GM19467 (cell line): ENCODE results near the gene IFIT1B.

Source experiments
- ATAC-seq: cut with Tn5 transposase; IDR thresholded peaks from one replicate; pipeline ENCODE4 v1.9.1; 2021; ENCODE audit warnings: mild to moderate bottlenecking, moderate library complexity; ENCODE audit not compliant: unreplicated experiment

IFIT1B gene

DNA sequence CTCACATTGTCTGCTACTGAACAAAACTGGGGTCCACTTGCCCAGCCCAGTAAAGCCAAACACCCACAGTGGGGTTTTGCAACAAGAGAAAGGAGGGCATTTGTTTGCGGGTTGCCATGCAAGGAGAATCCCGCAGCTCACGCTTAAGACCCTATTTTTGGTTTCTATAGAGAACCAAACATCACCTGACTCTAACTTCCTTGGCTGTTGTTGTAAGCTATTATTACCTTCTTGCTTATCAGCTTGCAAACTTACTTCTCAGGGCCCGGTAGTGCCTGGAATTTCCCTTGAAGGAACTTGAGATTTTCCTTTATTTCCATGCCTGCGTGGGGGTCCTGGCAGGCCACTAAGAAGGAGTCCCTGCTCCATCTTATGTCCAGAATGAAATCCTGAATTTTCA lies 29.4 kb upstream of the IFIT1B start:
- ATAC-seq: no peak

DNA sequence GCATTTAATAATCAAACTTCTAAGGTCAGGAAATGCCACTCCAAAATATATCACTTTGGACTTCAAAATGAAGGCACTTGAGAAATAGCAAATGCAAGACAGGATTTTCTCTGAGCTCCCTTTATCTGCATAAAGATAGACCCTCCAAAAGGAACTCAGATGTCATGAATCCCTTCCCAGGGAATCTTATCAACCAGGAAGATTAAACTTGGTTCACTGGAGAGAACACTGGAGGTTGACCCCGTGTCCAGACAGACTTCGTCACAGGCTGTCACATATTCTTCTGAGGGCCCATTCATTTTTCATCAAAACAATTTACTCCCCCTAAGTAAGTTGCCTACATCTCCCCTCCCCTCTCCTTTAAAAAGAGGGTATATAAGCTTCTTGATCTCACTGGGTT lies 28.9 kb upstream of the IFIT1B start:
- ATAC-seq: no peak

DNA sequence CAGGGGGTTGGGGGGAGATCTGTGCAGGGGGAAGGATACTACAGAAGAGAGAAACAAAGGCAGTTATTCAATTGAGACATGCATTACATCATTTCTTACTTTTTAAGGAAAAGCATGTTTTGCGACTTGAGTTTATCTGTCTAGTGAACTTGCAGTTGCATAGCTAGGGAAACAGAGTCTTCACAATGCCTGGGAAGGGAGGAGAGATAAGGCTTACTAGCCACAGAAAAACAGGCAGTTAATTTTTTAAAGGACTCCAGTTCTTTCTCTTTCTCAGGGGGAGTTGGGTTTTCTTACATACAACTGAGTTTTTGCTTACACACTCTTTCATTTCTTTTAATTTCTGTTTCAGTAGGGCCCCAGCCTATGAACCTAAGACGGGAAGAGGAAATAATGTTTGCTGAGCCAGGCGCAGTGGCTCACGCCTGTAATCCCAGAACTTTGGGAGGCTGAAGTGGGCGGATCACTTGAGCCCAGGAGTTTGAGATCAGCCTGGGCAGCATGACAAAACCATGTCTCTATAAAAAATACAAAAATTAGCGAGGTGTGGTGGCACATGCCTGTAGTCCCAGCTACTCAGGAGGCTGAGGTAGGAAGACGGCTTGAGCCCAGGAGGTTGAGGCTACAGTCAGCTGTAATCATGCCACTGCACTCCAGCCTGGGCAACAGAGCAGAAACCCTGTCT lies 27.1 kb upstream of the IFIT1B start:
- peak; percentile 29 for ATAC-seq

DNA sequence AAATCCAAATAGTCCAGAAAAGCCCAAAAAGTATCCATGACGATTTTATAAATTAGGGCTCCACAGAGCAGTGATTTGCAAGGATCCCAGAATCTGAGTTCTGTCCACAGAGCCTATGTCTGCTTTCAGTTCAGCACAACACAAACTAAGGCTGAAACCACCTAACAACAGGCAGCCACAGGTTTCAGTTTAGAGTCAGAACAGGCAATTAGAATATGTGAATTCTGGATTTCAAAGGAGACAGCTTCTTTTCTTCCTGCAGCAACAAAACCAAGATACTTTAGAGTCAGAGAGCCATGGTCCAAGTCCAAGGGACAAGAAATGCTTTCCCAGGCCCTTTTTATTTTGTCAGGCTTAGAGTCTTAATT lies 26.5 kb upstream of the IFIT1B start:
- ATAC-seq: peak; percentile 79

DNA sequence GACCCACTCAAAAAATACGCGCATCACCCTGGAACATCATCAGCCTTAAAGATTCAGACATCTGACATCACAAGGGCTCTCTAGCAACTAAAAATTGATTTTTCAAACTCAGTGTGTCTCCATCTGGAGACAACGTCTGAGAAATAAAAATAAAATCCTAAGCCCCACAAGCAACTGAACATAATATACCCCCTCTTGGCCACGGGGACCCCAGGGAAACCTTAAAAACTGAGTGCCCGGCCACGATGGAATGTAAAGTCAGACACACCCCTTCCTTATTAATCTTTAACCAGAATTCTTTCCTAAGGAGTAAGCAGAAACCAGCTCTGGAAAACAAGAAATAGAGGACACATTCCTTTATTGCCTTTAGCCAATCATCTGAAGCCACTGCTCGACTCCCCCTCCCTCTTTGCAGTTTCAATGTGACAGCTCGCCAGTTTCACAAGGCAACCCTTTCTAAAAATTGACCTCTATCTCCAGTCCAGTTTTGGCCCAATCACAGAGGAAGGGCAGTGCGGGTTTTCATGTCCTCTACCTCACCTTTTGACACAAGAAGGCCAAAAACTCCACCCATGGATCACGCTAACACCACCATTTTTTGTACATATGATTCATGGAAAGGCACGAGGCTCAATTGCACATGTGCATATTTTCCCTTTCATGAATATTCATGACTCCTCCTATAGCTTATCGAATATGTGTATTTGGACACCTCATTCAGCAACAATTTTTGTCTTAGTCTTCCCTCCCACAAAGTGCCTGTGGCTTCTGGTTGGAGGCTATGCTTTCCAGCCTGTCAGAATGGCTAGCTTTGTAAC lies 25.9 kb upstream of the IFIT1B start:
- ATAC-seq: no peak

DNA sequence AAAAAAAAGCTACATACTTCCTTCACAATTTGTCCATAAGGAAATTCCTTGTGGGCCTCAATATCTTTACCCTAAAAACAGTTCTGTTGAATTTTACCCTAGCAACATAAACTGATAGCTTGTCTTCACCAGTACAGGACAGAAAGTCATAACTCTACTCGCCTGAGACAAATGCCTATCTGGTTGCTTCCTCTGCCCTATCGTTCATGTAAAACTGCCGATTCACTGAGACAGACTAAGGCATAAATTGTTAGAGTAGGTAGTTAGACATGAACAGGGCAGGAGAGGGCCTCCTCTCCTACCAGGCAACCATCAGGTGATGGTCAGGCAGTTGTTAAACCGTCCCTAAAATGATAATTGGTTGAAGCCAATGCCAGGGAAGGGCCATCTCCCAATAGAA lies 25.1 kb upstream of the IFIT1B start:
- no peak for ATAC-seq

DNA sequence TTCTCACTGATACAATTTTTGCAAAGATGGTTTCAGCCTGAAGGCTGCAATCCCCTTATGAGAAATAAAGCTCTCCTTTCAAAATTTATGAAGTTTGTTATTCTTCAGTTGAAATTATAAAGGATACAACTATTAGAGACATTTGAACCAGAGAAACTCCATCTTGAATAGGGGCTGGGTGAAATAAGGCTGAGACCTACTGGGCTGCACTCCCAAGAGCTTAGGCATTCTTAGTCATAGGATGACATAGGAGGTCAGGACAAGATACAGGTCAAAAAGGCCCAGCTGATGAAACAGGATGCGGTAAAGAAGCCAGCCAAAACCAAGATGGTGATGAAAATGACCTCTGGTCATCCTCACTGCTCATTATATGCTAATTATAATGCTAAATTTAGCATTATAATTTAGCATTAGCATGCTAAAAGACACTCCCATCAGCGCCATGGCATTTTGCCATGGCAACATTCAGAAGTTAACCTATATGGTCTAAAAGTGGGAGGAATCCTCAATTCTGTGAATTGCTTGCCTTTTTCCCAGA lies 22.4 kb upstream of the IFIT1B start:
- no peak for ATAC-seq

DNA sequence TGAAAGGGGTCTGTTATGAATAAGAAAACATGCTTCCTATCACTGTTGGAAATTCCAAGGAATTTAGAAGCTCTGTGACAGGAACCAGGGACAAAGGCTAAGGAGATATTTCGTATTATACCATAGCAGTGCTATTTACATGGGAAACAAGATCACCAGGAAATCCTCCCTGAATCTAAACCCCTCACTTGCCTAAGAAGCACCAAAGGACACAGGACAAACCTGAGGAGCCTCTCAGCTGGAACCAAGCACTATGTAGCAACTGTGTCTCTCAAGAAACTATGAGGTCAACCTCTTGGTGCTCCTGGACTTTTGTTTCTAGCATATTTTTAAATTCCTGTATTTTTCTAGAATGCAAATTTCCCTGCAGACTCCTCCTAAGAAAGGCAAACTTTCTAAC lies 20.8 kb upstream of the IFIT1B start:
- ATAC-seq: no peak

DNA sequence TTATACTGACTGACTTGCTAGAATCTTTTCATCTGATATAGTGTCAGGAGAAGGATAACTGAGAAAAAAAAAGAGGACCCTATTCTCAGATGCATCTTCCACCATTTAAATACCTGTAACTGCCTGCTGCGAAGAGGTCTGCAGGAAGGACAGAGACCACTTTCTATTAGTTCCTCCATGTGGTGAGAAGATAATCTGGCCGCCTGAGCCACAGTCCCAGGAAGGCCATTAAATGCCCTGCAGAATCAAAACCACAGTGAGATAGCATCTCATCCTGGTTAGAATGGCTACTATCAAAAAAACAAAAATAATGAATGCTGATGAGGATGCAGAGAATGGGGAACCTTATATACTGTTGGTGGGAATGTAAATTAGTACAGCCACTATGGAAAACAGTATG lies 19.9 kb upstream of the IFIT1B start:
- ATAC-seq: no peak

GRCh38 chr10:89360157-89360556 lies 17.7 kb upstream of the IFIT1B start:
- ATAC-seq: no peak

DNA sequence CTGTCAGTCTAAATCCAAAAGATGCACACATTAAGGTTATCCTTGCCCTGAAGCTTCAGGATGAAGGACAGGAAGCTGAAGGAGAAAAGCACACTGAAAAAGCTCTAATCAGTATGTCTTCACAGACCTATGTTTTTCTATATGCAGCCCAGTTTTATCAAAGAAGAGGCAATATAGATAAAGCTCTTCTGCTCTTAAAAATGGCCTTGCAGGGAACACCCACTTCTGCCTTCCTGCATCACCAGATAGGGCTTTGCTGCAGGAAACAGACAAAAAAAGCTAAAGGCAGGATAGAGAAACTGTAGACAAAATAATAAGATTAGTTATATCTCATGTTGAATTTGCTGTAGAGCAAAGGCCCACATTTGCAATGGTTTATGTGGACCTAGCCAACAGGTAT lies 14.9 kb upstream of the IFIT1B start:
- no peak for ATAC-seq

GRCh38 chr10:89363729-89364442 lies 14.0 kb upstream of the IFIT1B start:
- no peak for ATAC-seq

- no peak for ATAC-seq
These were observed 13.3 kb upstream of the IFIT1B start for GRCh38 chr10:89364531-89364930.

GRCh38 chr10:89367529-89367928 lies 10.3 kb upstream of the IFIT1B start:
- peak; percentile 54 for ATAC-seq

- ATAC-seq: no peak
These were observed 9.7 kb upstream of the IFIT1B start for GRCh38 chr10:89368129-89368528.

GRCh38 chr10:89369156-89370105 lies 8.4 kb upstream of the IFIT1B start:
- no peak for ATAC-seq

GRCh38 chr10:89371079-89371478 lies 6.8 kb upstream of the IFIT1B start:
- no peak for ATAC-seq

GRCh38 chr10:89371987-89372386 lies 5.9 kb upstream of the IFIT1B start:
- no peak for ATAC-seq

DNA sequence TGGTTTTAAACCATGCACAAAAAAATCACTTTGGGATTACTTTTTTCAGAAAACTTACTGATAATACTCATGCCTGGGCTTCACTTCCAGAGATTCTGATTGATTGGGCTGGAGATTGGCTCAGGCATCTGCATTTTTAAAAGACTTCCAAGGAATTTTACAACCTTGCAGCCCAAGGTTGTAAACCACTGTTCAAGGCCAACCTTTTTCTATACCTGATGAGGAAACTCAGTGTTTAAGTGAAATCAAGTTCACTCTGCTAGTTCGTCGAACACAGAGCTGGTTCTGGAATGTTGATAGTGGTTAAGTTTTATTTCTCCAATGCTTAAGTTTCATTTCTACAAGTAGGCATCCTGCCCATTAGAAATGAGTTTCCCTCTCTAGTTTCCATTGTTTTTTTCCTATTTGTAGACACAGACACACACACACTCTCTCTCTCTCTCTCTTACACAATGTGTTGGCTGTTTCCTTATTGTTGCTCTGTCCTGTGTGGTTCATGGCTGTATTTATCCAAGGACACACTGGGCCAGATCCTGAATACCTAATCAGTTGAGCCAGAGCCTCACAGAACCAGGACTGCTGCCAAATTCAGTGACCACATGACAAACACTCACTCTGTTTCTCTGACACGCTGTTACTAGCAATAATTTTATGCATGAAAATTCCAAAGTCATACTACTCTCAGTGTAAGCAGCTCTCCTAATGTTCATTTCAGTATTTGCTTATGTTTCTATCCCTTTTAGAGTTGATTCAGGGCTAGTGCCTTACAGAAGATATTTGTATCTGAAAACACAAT lies 3.7 kb upstream of the IFIT1B start:
- ATAC-seq: no peak

DNA sequence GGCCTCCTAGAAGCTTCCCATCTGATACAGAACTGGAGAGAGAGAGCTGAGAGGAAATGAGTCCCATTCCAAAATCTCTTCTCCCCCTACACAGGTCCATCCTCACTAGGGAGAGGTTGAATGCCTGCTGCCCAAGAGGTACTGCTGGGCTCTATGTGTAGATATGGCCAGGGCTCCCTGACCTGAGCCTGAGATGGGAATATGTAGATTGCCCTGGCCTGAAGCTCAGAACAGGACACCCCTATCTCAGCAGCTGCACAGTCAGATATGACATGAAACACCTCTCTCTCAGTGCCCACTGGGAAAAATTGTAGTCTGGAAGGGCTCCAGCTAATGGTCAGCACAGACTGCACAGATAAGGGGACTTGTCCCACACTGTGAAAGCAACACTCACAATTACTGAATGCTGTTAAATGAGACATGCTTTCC lies 3.1 kb upstream of the IFIT1B start:
- ATAC-seq: no peak
